SHP77 treated with DMSO at 0.1 percent for 48 hours (cell line): ENCODE data around the gene VOPP1.

Source experiments
- DNase-seq: peaks from one replicate; lab custom pipeline; 2025; lab: John Stamatoyannopoulos, UW

Gene VOPP1

DNA sequence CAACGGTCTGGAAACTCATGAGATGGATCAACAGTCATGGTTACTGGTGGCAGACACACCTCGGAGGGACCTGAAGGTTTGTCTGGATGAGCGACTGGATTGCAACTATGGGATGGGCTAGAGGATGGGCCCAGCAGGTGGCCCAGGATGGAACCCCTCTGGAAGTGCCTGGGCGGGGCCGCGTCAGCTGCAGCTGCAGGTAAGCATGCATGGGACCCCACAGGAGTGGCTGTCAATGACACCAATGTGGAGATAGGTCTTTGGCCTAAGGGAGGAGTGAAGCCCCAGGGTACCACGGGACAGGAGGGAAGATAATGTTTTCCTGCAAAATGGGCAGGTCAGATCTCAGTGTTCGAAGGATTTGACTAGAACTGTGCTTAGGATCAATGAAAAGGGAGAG lies 103.8 kb downstream of the VOPP1 start:
- DNase-seq: no peak

DNA sequence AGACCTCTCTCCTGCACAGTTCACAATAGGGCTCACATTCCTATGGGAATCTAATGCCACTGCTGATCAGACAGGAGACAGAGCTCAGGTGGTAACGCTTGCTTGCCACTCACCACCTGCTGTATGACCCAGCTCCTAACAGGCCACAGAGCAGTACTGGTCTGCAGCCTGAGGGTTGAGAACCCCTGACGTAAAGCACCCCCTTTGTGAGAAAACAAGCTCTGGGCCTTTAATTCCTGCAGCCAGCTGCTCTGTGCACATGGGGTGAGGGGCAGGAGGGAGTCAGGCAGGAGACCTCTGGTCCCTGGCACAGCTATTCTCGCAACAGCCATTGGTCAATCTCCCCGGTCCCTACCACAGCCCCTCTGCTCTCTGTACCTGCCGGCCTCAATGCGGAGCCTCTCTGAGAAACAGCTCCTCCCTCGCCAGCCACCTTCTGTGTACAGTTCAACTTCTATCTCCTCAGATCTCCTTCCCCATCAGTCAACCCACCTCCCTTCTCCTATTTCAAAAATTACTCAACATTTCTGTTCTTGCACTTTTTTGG lies 105.2 kb downstream of the VOPP1 start:
- DNase-seq: no peak

DNA sequence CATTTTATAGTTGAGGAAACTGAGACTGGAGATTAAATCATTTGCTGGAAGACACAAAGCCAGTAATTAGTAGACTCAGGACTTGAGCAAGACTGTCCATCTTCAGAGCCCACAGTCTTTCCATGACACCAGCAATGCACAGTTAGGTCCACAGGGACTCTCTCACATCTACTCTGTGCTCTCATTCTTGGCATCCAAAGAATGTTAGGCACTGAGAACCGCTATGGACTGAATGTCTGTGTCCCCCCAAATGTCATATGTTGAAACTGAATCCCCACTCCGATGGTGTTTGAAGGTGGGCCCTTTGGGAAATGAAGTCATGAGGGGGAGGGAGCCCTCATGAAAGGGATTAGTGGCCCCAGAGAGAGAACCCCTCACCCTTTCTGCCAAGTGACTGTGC lies 106.6 kb downstream of the VOPP1 start:
- no peak for DNase-seq

DNA sequence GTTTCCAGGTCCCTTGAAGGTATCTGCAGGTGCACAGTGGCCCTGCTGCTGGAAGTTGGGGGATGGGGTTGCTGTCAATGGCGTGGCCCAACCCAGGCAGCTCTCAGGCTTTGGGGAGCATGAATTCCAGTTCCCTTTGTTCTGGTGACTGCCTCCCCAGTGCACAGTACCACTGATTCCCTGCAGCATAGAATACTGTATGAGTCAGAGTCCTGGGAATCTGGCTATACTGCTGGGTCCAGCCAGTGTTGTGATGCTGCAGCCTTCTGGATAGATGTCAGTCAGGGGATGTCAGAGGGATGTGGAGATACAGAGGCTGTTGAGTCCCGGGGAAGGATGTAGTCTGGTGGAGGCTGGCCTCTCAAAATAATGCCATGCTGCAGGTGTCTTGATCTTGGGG lies 107.9 kb downstream of the VOPP1 start:
- DNase-seq: no peak

DNA sequence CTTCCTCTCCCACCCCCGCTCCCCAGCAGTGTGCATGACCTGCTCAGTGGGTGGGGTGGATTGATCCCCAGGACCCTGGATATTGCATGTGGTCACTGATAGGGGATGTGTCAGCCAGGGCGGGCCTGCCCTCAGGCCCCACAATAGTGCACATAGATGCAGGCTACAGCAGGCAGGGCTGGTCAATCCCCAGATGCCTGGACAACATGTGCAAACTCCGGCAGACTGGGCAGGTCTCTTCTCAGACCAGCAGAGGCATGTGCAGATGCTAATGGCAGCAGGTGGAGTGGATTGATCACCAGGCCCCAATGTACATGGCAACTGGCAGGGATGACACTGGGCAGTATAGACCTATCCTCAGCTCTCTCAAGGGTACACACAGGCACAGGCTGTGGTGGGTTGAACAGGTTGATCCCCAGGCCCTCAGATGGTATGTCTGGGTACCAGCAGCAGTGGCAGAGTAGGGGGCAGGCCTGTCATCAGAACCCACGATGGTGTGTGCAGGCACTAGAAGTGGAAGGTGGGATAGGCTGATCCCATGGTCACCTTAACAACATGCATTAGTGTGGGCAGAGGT lies 108.5 kb downstream of the VOPP1 start:
- DNase-seq: no peak

DNA sequence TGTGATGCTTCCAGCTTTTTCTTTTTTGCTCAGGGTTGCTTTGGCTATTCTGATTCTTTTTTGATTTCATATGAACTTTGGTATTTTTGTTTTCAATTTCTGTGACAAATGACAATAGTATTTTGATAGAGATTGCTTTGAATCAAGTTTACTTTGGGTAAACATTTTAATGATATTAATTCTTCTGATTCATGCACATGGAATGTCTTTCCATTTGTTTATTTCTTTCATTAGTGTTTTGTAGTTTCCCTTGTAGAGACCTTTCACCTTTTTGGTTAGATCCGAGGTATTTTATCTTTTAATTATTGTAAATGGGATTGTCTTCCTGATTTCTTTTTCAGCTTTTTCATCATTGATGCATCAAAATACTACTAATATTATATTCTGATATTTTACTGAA lies 114.0 kb downstream of the VOPP1 start:
- DNase-seq: no peak

DNA sequence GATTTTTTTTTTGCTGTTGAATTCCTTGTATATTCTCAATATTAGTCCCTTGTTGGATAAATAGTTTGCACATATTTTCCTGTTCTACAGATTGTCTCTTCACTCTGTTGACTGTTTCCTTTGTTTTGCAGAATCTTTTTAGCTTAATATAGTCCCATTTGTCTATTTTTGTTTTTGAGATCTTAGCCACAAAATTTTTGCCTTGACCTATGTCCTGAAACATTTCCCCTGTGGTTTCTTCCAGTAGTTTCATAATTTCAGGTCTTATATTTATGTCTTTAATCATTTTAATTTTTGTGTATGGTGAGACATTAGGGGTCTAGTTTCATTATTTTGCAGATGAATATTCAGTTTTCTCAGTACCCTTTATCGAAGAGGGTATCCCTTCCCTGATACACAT lies 114.5 kb downstream of the VOPP1 start:
- no peak for DNase-seq

DNA sequence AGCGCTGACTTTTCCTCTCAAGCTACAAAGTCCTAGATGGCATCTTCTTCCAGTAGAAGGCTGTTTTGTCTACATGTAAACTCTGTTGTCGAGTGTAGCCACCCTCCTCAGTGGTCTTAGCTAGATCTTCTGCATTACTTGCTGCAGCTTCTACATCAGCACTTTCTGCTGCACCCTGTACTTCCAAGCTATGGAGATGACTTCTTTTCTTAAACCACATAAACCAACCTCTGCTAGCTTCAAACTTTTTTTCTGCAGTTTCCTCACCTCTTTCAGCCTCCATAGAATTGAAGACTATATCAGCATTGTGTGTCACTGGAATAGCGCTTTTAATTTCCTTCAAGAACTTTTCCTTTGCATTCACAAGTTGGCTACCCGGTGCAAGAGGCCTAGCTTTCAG lies 119.3 kb downstream of the VOPP1 start:
- no peak for DNase-seq

DNA sequence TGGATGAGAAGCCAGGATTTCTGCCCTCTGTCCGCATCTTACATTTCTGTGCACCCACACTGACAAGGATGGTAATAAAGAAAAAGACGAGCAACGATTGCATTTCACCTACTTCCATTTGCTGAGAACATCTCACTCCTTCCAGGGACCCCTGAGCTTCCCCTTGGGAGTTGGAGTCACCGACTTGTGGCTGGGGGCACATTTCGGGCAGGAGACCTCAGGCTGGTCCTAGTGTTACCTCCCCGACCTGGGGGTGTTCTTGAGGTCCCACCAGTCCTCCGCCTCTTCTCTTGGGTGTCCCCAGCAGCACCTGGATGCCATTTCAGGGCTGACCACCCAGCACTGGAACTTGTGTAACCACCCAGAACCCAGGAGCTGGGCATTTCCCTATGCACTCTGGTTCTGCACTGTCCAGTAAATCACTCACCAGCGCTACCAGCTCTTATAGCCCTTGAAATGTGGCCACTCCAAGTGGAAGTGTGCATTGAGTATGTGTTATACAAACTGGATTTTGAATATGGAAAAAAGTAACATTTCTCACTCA lies 122.2 kb downstream of the VOPP1 start:
- no peak for DNase-seq

DNA sequence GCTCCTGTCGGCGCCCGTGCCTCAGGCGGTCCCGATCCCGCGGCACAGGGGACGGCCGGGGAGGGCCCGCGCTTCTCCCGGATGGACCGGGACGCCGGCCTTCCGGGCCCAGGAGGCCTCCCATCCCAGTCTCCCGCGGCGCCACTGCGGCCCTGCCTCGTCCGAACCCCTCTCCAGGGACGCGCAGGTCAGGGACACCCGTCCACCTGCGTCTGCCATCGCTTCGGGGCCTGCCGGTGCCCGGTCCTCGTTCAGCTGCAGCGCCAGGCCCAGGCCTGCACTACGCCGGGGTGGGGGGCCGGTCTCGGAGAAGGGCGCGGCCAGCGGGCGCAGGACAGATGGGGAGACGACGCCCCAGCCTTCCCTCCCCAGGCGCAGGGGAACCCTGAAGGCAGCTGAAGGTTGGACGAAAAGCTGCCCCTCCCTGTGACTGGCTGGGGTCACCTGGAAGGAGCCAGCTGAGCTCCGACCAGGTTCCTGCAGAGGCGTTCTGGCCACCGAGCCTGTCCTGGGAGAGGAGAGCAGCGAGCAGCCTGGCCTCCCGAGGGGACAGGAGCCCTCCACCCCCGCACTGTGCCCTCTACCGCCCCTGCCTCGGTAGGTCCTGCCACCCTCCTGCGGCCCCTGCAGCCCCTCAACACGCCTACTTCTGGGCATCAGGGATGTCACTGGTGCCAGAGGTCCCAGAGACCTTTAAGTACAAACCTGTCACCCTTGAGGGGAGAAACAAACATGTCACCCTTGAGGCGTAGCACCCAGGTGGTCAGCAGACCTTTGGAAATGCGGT lies 122.9 kb downstream of the VOPP1 start:
- no peak for DNase-seq

DNA sequence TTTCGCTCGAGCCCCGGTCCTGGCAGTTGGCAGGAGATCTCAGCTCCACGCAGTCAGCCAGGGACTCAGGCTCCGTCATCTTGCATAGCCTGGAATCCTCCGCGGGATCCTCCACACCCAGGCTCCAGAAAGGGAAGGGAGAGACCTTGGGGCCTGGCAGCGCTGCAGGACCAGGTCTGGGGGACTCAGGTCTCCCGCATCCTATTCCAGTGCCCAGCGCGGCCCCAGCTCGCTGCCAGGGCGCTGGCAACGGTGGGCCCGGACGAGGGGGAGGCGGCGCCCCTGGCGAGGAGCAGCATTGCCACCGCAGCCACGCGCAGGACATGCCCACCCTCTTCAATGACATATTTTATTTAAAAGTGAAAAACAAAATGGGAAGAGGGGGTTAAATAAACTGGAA lies 123.8 kb downstream of the VOPP1 start:
- DNase-seq: no peak

DNA sequence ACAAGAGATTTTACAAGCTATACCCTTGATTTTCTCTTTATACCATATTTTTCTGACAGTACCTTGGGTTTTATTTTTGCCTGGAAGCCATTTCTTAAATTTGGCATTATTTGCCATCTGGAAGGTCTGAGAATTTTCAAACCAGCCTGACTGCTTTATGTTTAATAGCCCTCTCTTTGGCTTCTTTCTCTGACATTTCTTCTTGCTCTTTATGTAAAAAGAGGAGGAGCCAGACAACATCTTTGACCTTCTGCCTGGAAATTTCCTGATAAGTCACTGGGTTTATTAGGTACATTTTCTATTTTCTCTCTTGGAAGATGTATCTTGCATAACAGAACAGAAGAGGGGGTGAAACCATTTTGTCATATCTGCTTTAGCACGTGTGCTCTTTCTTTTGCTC lies 127.5 kb downstream of the VOPP1 start:
- DNase-seq: no peak

DNA sequence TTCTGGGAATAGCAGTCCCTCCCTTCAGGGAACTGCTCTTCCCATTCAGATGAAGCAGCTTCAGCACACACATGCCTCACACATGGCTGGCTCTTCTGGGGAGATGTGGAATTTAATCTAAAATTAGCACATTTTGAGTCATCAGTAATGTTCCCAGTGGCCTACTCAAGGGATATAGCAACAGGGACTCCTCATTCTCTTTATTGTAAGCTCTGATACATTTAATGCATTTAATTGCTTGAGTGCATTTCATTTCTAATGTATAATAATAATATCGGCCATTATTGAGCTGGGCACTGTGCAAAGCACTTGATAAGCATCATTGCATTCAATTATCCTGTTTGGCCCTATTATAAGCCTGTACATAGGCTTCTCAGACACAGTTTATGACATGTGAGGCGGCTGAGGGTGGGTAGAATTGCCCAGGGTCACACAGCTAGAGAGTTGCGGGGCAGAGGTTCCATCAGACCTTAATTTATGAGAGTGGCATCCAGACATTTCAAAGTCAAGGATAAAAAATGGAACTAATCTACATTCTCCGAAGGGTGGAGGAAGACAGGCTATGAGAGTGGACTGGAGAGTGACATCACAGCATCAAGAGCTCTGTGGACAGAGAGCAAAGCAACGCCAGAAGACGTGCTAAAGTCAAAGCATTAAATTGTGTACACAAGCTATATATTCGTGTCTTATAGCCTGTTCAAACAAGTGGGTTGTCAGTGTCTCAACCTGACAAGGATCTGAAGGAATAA lies 130.4 kb downstream of the VOPP1 start:
- no peak for DNase-seq

DNA sequence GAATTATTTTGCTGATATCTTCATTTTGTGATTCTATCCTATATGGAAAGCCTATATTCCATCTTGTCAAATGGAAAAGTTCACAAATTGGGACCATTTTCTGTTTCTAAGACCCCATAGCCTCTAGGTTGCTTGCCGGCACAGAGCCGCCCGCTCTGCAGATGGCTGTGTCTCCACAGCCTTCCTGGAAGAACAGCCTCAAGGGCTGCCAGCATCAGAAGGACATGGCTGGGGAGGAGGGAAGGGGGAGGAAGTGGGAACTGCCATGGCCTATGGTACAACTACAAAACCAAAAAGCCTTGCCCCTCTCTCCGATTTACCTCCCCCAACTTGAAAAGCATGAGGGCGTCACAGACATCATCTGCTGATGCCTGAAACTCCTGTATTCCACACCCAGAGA lies 131.3 kb downstream of the VOPP1 start:
- no peak for DNase-seq

DNA sequence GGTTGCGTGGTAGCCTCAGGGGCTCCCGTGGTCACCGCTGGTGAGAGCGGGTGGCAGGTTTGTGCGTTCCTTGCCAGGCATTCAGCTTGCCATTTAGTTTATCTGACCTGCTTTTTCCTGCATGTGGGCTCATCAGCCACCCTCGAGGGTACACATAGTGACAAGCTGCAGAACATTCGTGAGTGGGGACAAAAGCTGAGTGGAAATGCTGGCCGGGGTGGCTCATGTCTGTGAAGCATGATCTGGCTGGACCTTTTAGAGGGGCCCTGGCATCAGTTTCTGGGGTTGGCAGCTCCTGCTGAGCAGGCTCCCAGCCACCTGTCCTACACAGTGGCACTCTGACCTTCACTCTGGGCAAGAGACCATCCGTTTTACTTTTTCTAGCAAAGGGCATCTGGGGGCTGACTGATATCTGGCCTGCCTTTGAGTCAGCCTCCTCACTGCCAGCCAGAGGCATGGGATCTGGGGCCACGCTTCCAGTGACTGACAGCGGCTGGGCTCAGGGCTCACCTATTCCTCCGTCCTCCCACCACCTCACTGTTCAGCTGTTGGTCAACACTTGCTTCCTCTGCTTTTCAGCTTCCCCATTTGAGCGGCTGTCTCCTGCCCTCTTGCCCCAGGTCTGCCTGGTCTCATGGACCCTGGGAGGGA lies 132.1 kb downstream of the VOPP1 start:
- DNase-seq: peak; percentile 18

DNA sequence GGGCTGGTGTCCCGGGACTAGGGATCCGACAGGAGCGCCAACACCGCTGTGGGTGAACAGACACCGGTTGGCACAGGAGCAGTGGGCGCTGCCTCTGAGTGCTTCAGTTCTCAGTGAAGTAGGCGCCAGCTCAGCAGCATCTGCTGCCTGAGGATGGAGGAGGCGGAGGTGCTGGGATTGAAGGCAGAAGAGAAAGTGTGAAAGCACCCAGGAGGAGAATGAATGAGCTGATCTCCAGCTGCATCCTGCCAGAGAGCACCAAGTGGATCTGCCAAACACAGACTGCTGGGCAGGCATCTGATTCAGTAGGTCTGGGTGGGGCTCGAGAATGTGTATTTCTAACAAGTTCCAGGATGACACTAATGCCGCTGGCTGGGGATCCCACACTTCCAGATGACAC lies 132.7 kb downstream of the VOPP1 start:
- DNase-seq: peak; percentile 41

DNA sequence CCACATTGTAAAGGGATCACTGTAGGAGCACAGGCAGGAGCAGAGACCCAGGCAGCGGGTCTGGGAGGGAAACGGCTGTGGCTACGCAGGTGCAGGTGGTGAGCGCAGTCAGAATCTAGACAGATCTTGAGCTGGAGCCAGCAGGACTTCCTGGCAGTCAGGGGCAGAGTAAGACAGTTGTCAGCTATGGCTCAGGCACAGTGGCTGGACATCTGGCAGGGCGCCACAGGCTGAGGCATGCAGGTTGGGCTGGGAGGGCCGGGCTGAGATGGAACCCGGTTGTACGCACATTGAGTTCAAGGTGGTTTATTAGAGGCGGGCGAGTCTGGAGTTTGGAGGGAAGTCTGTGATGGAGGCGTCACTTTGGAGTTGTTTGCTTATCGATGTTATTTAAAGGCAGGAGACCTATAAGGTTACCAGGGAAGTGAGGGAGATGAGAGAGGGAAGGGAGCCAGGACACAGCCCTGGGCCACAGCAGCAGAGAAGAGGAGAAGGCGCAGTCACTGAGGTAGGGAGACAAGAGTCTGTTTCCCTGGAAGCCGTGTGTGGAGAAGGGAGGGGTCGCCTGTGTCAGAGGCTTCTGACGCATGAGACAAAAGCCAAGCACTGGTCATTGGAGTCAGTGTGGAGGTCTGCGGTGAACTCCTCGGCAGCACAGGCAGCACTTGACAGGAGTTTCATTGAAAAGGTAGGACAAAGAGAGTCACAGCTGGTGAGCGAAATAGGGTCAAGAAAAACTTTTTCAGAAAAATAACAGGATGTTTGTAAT lies 133.4 kb downstream of the VOPP1 start:
- peak; percentile 90 for DNase-seq

DNA sequence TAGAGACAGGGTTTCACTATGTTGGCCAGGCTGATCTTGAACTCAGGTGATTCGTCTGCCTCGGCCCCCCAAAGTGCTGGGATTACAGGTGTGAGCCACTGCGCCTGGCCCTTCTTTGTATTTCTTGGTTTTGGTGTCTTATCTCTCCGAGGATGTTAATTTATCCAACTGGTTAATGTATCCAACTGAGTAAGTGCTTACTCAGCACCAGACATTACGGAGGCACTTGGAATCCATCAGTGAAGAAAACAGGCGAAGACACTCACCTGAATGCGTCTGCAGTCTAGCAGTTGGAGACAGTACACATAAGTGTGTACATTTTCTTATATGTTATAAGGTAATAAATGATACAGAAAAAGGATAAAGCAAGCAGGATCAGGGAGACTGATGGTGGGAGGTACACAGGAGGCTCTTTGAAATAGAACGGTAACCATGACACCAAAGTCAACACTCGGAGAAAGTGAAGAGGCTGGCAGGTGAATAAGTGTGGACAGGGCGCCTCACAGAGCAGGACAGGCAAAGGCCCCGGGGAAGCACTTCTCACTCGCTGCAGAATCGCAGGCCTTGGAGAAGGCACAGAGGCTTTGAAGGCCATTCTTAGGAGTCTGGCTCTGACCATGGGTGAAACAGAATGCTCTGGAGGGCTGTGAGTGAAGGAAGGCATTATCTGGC lies 134.1 kb downstream of the VOPP1 start:
- peak; percentile 87 for DNase-seq

DNA sequence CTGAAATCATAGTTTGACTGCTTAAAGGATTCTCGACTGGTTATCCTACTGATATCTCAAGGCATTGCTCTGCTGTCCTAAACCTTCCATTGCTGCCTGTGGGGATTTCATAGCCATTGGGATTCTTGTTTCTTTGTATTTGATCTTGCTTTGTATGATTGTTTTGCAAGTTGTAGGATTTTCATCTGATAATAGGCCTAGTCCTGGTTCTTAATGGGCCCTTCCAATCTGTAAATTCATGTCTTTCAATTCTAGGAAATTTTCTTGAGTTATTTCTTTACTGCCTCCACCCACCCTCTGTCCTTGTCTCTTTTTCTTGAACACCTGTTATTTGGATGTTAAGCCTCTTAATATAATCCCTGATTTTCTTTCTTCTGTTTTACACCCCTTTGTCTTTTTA lies 134.9 kb downstream of the VOPP1 start:
- DNase-seq: no peak

DNA sequence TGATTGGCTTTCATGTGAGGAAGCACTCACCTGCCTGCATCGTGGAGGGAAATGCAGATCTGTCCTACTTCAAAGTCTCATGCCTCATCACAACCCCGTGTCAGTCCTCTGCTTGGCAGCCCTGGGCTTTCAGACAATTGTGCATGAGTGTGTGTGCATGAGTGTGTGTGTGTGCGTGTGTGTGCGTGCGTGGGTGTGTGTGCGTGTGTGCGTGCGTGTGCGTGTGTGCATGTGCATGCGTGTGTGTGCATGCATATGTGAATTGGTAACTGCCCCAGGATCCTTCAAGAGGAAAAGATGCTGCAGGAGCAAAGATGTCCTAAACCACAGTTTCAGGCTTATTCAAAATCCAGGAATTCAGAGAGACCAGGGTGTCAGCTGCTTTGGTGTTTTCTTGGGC lies 135.8 kb downstream of the VOPP1 start:
- no peak for DNase-seq

DNA sequence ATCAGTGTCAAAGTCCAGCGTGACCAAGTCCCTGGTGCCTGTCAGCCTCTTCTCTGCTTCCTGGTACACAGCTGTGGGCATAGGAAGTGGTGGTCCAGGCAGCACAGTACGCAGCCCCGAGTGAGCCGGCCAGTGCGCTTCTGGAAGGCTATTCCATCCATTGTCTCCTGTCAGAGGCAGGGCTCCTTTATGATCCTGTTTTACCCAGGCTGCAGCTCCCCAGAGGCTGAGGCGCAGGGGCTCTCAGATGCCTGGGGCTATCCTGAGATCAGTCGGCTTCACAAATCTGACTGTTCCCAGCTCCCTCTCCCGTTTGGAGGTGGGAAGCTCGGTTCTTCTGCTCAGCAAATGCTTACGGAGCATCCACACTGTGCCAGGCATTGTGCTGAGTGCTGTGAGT lies 136.8 kb downstream of the VOPP1 start:
- DNase-seq: no peak
